HL-60/S4 (cell line): ENCODE data around the gene CD180.

Experiments used
- in situ Hi-C: fragments of 300-500 bp; cut with MboI; formaldehyde crosslinking; loops from 2 replicates; pipeline ENCODE4 v1.14.3; 2022; ENCODE audit warnings: low sequenced_read_pairs

The CD180 gene

GRCh38 chr5:67196537-67197059 is at the start of gene CD180:
TSS of gene CD180 (minus strand) at chr5:67196799. CDS start at chr5:67196641, 158 bp downstream.
- in situ Hi-C loops, result no loop called here

- in situ Hi-C loops, result loop anchor here (25.0 kb wide), 1 partner anchor 1016 kb away; no protein-coding TSS in a partner anchor
Measured at GRCh38 chr5:67246108-67246507, 49.5 kb upstream of the CD180 start.

- in situ Hi-C loops, result loop anchor here (25.0 kb wide), 1 partner anchor 1017 kb away; no protein-coding TSS in a partner anchor
Measured at GRCh38 chr5:67245259-67245846, 48.8 kb upstream of the CD180 start.

- in situ Hi-C loops, result loop anchor here (25.0 kb wide), 1 partner anchor 1018 kb away; no protein-coding TSS in a partner anchor
Measured at GRCh38 chr5:67244345-67244793, 47.8 kb upstream of the CD180 start.

- in situ Hi-C loops, result loop anchor here (25.0 kb wide), 1 partner anchor 1018 kb away; no protein-coding TSS in a partner anchor
Measured at GRCh38 chr5:67243944-67244343, 47.3 kb upstream of the CD180 start.

GRCh38 chr5:67243349-67243748 is 46.8 kb upstream of the CD180 start:
- in situ Hi-C loops, result loop anchor here (25.0 kb wide), 1 partner anchor 1019 kb away; no protein-coding TSS in a partner anchor

- in situ Hi-C loops, result loop anchor here (25.0 kb wide), 1 partner anchor 1021 kb away; no protein-coding TSS in a partner anchor
Measured at GRCh38 chr5:67241326-67241725, 44.7 kb upstream of the CD180 start.

GRCh38 chr5:67240846-67241245 is 44.2 kb upstream of the CD180 start:
- in situ Hi-C loops, result loop anchor here (25.0 kb wide), 1 partner anchor 1021 kb away; no protein-coding TSS in a partner anchor

GRCh38 chr5:67240065-67240464 is 43.5 kb upstream of the CD180 start:
- in situ Hi-C loops, result loop anchor here (25.0 kb wide), 1 partner anchor 1022 kb away; no protein-coding TSS in a partner anchor

- in situ Hi-C loops, result loop anchor here (25.0 kb wide), 1 partner anchor 1024 kb away; no protein-coding TSS in a partner anchor
Measured at GRCh38 chr5:67238191-67238590, 41.6 kb upstream of the CD180 start.

- in situ Hi-C loops, result loop anchor here (25.0 kb wide), 1 partner anchor 1027 kb away; no protein-coding TSS in a partner anchor
Measured at GRCh38 chr5:67235399-67236110, 39.0 kb upstream of the CD180 start.

GRCh38 chr5:67234671-67235176 is 38.1 kb upstream of the CD180 start:
- in situ Hi-C loops, result loop anchor here (25.0 kb wide), 1 partner anchor 1028 kb away; no protein-coding TSS in a partner anchor

GRCh38 chr5:67233075-67233474 is 36.5 kb upstream of the CD180 start:
- in situ Hi-C loops, result loop anchor here (25.0 kb wide), 1 partner anchor 1029 kb away; no protein-coding TSS in a partner anchor

GRCh38 chr5:67223211-67223610 is 26.6 kb upstream of the CD180 start:
- in situ Hi-C loops, result no loop called here

GRCh38 chr5:67222243-67223025 is 25.8 kb upstream of the CD180 start:
- in situ Hi-C loops, result no loop called here

- in situ Hi-C loops, result no loop called here
Measured at GRCh38 chr5:67221487-67222242, 25.1 kb upstream of the CD180 start.

- in situ Hi-C loops, result no loop called here
Measured at GRCh38 chr5:67216564-67216963, 20.0 kb upstream of the CD180 start.

- in situ Hi-C loops, result no loop called here
Measured at GRCh38 chr5:67215519-67216471, 19.2 kb upstream of the CD180 start.
